Measurements from ENCODE around the gene PDGFRB. TPM values are rescaled to one million over a fixed set of nuclear protein-coding genes. Genes with fewer than 3 reads are reported as not detected.

Gene PDGFRB
- total RNA-seq, 5 donors from 2014 or later (not counting 1 experiment from before 2014, with no cell fraction given) = 0.32 to 3.6 (median 1.6) TPM

GRCh38 chr5:150116667-150117400 lies 38.8 kb downstream of the PDGFRB start:
- H3K9me3 Mint-ChIP-seq = no peaks in the 10 kb centered on the region
- DNase-seq (peak in 3 of 35 experiments; percentile 0 to 17 (median 4)), ATAC-seq (replicated peaks in 1 of 4) (no peak)
- H3K27me3 ChIP-seq (replicated peaks in 1 of 2; ENCODE audit: control insufficient read depth in 2 of 2, extremely low read depth in 1 of 2, insufficient read depth in 2 of 2, low read length in 1 of 2) = peaks cover 0 to 15% of the 10 kb centered on the region in 2 experiments
- H3K4me3 Mint-ChIP-seq = no peak overlapping the region
- WGBS (ENCODE audit: insufficient coverage) = 93% methylated on average over 5 of the region's 10 CpGs
- H3K9me3 ChIP-seq = no peaks in the 10 kb centered on the region
- no peak overlapping the region for H3K27ac Mint-ChIP-seq
- H3K4me3 ChIP-seq (ENCODE audit: control insufficient read depth in 1 of 2, extremely low read depth in 1 of 2, low read length in 1 of 2) = no peak overlapping the region
- no peaks in the 10 kb centered on the region for H3K27me3 Mint-ChIP-seq
- no peak overlapping the region for H3K27ac ChIP-seq (ENCODE audit: low read length)
- POLR2A ChIA-PET = no interaction called here
- no peaks in the 10 kb centered on the region for H3K36me3 Mint-ChIP-seq
- no peaks in the 10 kb centered on the region for H3K4me1 ChIP-seq (ENCODE audit: control insufficient read depth in 1 of 2, extremely low read depth in 1 of 2, insufficient read depth in 2 of 2, low read length in 2 of 2)
- H3K4me1 Mint-ChIP-seq = no peaks in the 10 kb centered on the region
- CTCF ChIA-PET = interaction anchor here in 1 of 2 donors (0.6 kb wide), 1 partner anchor 1483 kb away, joined by 3 read pairs; no protein-coding TSS in a partner anchor
- no peaks in the 10 kb centered on the region for H3K36me3 ChIP-seq (ENCODE audit: control insufficient read depth in 2 of 2, extremely low read depth in 1 of 2, insufficient read depth in 1 of 2, low read length in 1 of 2)

- DNase-seq = peak in 1 of 35 experiments; percentile 2
- H3K4me1 ChIP-seq (ENCODE audit: control insufficient read depth in 1 of 2, extremely low read depth in 1 of 2, insufficient read depth in 2 of 2, low read length in 2 of 2) = no peaks in the 10 kb centered on the region
- ChIA-PET CTCF (no interaction called here), POLR2A (no interaction called here)
- no peak overlapping the region for H3K27ac Mint-ChIP-seq
- H3K9me3 ChIP-seq = no peaks in the 10 kb centered on the region
- no peak overlapping the region for H3K4me3 Mint-ChIP-seq
- no peaks in the 10 kb centered on the region for H3K4me1 Mint-ChIP-seq
- 86% methylated on average over 4 of the region's 8 CpGs for WGBS (ENCODE audit: insufficient coverage)
- no peaks in the 10 kb centered on the region for H3K9me3 Mint-ChIP-seq
- no peak for ATAC-seq (replicated peaks in 1 of 4)
- no peak overlapping the region for H3K4me3 ChIP-seq (ENCODE audit: control insufficient read depth in 1 of 2, extremely low read depth in 1 of 2, low read length in 1 of 2)
- peaks cover 0 to 5% of the 10 kb centered on the region in 2 donors for H3K27me3 Mint-ChIP-seq
- H3K36me3 Mint-ChIP-seq = no peaks in the 10 kb centered on the region
- no peaks in the 10 kb centered on the region for H3K36me3 ChIP-seq (ENCODE audit: control insufficient read depth in 2 of 2, extremely low read depth in 1 of 2, insufficient read depth in 1 of 2, low read length in 1 of 2)
- H3K27me3 ChIP-seq (replicated peaks in 1 of 2; ENCODE audit: control insufficient read depth in 2 of 2, extremely low read depth in 1 of 2, insufficient read depth in 2 of 2, low read length in 1 of 2) = peaks cover 0 to 15% of the 10 kb centered on the region in 2 experiments
- no peak overlapping the region for H3K27ac ChIP-seq (ENCODE audit: low read length)
Observed at GRCh38 chr5:150114773-150115408, 40.8 kb downstream of the PDGFRB start.

- DNase-seq (peak in 2 of 35 experiments; percentile 3 to 21), ATAC-seq (replicated peaks in 1 of 4) (no peak)
- 68% methylated on average over 6 of the region's 12 CpGs for WGBS (ENCODE audit: insufficient coverage)
- Mint-ChIP-seq H3K27me3 (peaks cover 0 to 6% of the 10 kb centered on the region in 2 donors), H3K36me3 (no peaks in the 10 kb centered on the region), H3K9me3 (no peaks in the 10 kb centered on the region), H3K4me3 (no peak overlapping the region), H3K4me1 (no peaks in the 10 kb centered on the region), H3K27ac (no peak overlapping the region)
- POLR2A ChIA-PET = no interaction called here
- Histone ChIP-seq H3K36me3 (ENCODE audit: control insufficient read depth in 2 of 2, extremely low read depth in 1 of 2, insufficient read depth in 1 of 2, low read length in 1 of 2) (no peaks in the 10 kb centered on the region), H3K9me3 (no peaks in the 10 kb centered on the region), H3K4me1 (ENCODE audit: control insufficient read depth in 1 of 2, extremely low read depth in 1 of 2, insufficient read depth in 2 of 2, low read length in 2 of 2) (no peaks in the 10 kb centered on the region), H3K4me3 (ENCODE audit: control insufficient read depth in 1 of 2, extremely low read depth in 1 of 2, low read length in 1 of 2) (no peak overlapping the region), H3K27me3 (replicated peaks in 1 of 2; ENCODE audit: control insufficient read depth in 2 of 2, extremely low read depth in 1 of 2, insufficient read depth in 2 of 2, low read length in 1 of 2) (peaks cover 0 to 16% of the 10 kb centered on the region in 2 experiments), H3K27ac (ENCODE audit: low read length) (no peak overlapping the region)
- CTCF ChIA-PET = no interaction called here
Observed at GRCh38 chr5:150114102-150114641, 41.5 kb downstream of the PDGFRB start.

GRCh38 chr5:150113047-150113744 lies 42.4 kb downstream of the PDGFRB start:
- CTCF ChIA-PET = no interaction called here

GRCh38 chr5:150112201-150113046 lies 43.2 kb downstream of the PDGFRB start:
- Mint-ChIP-seq H3K27ac (no peak overlapping the region), H3K4me3 (no peak overlapping the region), H3K9me3 (no peaks in the 10 kb centered on the region), H3K27me3 (peaks cover 0 to 8% of the 10 kb centered on the region in 2 donors), H3K4me1 (no peaks in the 10 kb centered on the region), H3K36me3 (no peaks in the 10 kb centered on the region)
- no peaks in the 10 kb centered on the region for H3K4me1 ChIP-seq (ENCODE audit: control insufficient read depth in 1 of 2, extremely low read depth in 1 of 2, insufficient read depth in 2 of 2, low read length in 2 of 2)
- WGBS (ENCODE audit: insufficient coverage) = 76% methylated on average over 5 of the region's 6 CpGs
- no peaks in the 10 kb centered on the region for H3K36me3 ChIP-seq (ENCODE audit: control insufficient read depth in 2 of 2, extremely low read depth in 1 of 2, insufficient read depth in 1 of 2, low read length in 1 of 2)
- peak in 1 of 35 experiments; percentile 4 for DNase-seq
- no peak overlapping the region for H3K27ac ChIP-seq (ENCODE audit: low read length)
- ATAC-seq (replicated peaks in 1 of 4) = no peak
- ChIA-PET CTCF (no interaction called here), POLR2A (no interaction called here)
- peaks cover 0 to 19% of the 10 kb centered on the region in 2 experiments for H3K27me3 ChIP-seq (replicated peaks in 1 of 2; ENCODE audit: control insufficient read depth in 2 of 2, extremely low read depth in 1 of 2, insufficient read depth in 2 of 2, low read length in 1 of 2)
- no peaks in the 10 kb centered on the region for H3K9me3 ChIP-seq
- no peak overlapping the region for H3K4me3 ChIP-seq (ENCODE audit: control insufficient read depth in 1 of 2, extremely low read depth in 1 of 2, low read length in 1 of 2)

More at GRCh38 chr5:150113047-150113744, 42.4 kb downstream of the PDGFRB start:
- H3K27ac Mint-ChIP-seq = no peak overlapping the region
- H3K4me1 ChIP-seq (ENCODE audit: control insufficient read depth in 1 of 2, extremely low read depth in 1 of 2, insufficient read depth in 2 of 2, low read length in 2 of 2) = no peaks in the 10 kb centered on the region
- no peaks in the 10 kb centered on the region for H3K36me3 ChIP-seq (ENCODE audit: control insufficient read depth in 2 of 2, extremely low read depth in 1 of 2, insufficient read depth in 1 of 2, low read length in 1 of 2)
- no peaks in the 10 kb centered on the region for H3K36me3 Mint-ChIP-seq
- no peak for ATAC-seq (replicated peaks in 1 of 4)
- POLR2A ChIA-PET = no interaction called here
- H3K4me3 Mint-ChIP-seq = no peak overlapping the region
- H3K9me3 Mint-ChIP-seq = no peaks in the 10 kb centered on the region
- peaks cover 0 to 7% of the 10 kb centered on the region in 2 donors for H3K27me3 Mint-ChIP-seq
- DNase-seq = peak in 2 of 35 experiments; percentile 11 to 23
- WGBS (ENCODE audit: insufficient coverage) = 78% methylated on average over 12 of the region's 18 CpGs
- H3K27me3 ChIP-seq (replicated peaks in 1 of 2; ENCODE audit: control insufficient read depth in 2 of 2, extremely low read depth in 1 of 2, insufficient read depth in 2 of 2, low read length in 1 of 2) = peaks cover 0 to 19% of the 10 kb centered on the region in 2 experiments
- no peaks in the 10 kb centered on the region for H3K4me1 Mint-ChIP-seq
- no peak overlapping the region for H3K27ac ChIP-seq (ENCODE audit: low read length)
- no peak overlapping the region for H3K4me3 ChIP-seq (ENCODE audit: control insufficient read depth in 1 of 2, extremely low read depth in 1 of 2, low read length in 1 of 2)
- H3K9me3 ChIP-seq = no peaks in the 10 kb centered on the region

- H3K9me3 Mint-ChIP-seq = no peaks in the 10 kb centered on the region
- H3K36me3 Mint-ChIP-seq = no peaks in the 10 kb centered on the region
- CTCF ChIA-PET = no interaction called here
- H3K4me1 ChIP-seq (ENCODE audit: control insufficient read depth in 1 of 2, extremely low read depth in 1 of 2, insufficient read depth in 2 of 2, low read length in 2 of 2) = no peaks in the 10 kb centered on the region
- no peaks in the 10 kb centered on the region for H3K9me3 ChIP-seq
- POLR2A ChIA-PET = no interaction called here
- WGBS (ENCODE audit: insufficient coverage) = 93% methylated on average over 4 of the region's 8 CpGs
- H3K4me3 ChIP-seq (ENCODE audit: control insufficient read depth in 1 of 2, extremely low read depth in 1 of 2, low read length in 1 of 2) = no peak overlapping the region
- H3K4me1 Mint-ChIP-seq = no peaks in the 10 kb centered on the region
- DNase-seq (no peak), ATAC-seq (replicated peaks in 1 of 4) (no peak)
- H3K27ac Mint-ChIP-seq = no peak overlapping the region
- no peak overlapping the region for H3K4me3 Mint-ChIP-seq
- no peaks in the 10 kb centered on the region for H3K36me3 ChIP-seq (ENCODE audit: control insufficient read depth in 2 of 2, extremely low read depth in 1 of 2, insufficient read depth in 1 of 2, low read length in 1 of 2)
- H3K27ac ChIP-seq (ENCODE audit: low read length) = no peak overlapping the region
- H3K27me3 ChIP-seq (replicated peaks in 1 of 2; ENCODE audit: control insufficient read depth in 2 of 2, extremely low read depth in 1 of 2, insufficient read depth in 2 of 2, low read length in 1 of 2) = peaks cover 0 to 19% of the 10 kb centered on the region in 2 experiments
- peaks cover 0 to 8% of the 10 kb centered on the region in 2 donors for H3K27me3 Mint-ChIP-seq
Observed at GRCh38 chr5:150111122-150111521, 44.5 kb downstream of the PDGFRB start.
